NCI-H2171 treated with DMSO at 0.1 percent for 48 hours (cell line): Measurements from ENCODE around the gene NTM.

Source experiments
- DNase-seq: peaks from one replicate; lab custom pipeline; 2025; lab: John Stamatoyannopoulos, UW

NTM gene

DNA sequence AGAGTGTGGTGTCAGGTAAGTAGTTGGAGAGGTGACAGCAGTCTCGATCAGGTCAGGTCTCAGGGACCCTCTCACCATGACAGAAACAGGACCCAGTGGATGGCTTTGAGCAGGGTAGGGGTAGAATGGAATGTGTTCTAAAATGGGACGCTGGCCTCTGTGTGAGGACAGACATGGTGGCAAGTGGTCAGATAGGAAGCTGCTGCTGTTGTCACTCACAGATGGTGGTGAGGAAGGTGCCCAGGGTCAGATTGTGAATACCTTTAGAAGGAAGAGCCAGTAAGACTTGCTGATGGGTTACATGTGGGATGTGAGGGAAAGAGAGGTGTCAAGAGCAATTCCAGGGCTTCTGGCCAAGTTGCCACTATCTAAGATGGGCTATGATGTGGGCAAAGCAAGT lies 596.3 kb downstream of the NTM start:
- no peak for DNase-seq

DNA sequence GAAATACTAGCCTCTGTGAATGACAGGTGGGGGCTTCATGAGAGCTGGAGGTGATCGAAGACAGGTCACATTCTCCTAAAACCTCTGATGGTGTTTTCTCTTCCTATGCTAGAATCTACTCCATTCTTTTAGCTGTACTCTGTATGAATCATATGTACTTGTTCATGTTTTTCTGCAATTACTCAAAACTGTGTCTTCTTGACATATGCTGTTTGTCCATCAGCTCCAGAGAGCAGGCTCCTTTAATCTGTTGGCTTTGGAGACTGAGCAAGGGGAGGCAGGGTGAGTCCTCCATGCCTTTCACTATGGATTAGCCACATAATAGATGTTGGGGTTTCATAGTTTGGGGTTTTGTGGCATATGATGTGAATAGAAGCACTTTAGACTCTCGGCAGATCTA lies 598.8 kb downstream of the NTM start:
- DNase-seq = no peak

DNA sequence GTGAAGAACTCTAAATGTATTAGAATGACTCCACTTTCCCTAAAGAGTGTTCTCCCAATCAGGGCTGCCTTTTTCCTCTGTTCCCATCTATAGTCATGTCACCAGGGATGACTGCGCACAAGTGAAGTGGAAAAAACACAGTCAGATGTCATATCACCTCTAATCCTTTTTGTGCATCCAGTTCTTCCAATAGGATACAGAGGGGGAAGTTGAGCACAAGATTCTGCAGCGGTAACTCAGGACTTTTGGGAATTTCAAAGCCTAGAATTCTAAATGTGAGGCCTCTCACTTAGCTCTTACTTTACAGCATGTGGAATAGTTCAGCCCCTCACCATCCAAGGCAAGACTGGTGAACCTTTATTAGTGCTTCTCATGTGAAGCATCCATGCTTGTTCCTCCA lies 602.6 kb downstream of the NTM start:
- no peak for DNase-seq

DNA sequence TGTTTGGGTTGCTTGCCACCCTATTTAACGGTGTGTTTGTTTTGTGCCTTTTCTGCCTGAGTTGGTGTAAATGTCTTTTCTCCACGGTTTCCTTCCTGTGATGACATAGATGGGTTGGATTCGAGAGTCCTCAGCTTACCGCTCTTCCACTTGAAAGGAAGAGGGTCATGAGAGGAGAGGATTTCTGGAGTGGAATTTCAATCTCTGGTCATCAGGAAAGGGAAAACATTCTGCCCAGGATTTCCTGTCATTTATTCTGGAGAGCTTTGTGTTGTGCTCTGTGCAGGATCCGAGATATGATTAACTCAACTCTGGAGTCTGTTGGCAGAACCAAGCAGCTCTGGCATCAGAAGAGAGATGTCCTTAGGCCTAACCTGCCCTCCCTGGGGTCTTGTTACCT lies 605.2 kb downstream of the NTM start:
- no peak for DNase-seq

- DNase-seq = no peak
Measured at GRCh38 chr11:131976021-131976420, 605.6 kb downstream of the NTM start.

- DNase-seq = no peak
Measured at GRCh38 chr11:131977231-131977630, 606.8 kb downstream of the NTM start.

DNA sequence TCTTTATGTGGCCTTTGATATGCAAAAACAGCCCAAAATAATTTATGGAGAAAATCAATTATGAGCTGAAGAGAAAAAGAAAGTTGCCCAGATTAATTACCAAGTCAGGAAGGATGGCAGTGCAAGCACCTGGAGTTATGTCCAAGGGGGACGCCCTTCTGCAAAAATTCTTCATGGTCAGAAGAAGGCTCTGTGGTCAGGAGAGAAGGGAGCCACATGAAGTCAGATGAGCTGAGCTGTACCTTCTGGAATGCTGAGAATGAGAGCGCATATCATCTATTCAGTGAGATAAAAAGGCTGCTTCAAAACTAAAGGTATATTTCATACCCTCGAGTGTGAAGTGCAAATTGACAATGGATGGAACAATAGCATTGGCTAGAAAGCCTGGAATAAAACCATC lies 607.4 kb downstream of the NTM start:
- no peak for DNase-seq

GRCh38 chr11:131978351-131978750 lies 607.9 kb downstream of the NTM start:
- DNase-seq = no peak

DNA sequence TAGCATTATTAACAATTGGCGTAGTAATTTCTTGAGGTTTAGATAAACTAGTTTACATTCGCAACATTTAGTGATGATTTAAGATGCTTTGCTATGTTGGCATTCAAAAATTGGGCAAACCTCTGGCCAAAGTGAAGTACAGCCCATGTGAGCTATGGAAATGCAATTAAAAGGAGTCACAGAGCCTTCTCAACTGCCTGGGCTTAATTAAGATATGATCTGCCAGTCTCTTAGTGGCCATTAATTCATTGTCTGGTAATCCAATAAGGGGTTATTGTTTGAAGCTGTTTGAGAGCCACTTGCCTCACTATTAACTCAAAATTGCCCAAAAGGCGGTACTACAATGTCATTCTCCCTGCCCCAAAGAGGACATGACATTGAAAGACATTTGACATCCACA lies 608.9 kb downstream of the NTM start:
- DNase-seq = no peak

DNA sequence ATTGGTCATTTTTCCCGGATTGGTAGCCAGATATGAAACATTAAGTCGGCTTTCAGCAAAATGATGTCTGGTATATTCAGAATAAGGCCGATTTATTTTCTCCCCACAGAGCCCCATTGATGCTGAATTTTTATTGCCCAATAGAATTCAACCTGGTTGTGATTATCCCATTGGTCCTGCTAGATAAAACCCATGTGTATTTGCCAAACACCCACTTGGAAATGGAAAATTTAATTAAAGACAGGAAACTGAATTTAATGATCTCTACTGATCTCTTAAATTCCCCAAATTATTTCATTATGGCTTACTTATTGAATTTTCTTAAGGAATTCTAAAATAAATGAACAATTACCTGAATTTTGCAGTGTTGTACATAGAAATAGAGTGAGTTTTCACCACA lies 609.8 kb downstream of the NTM start:
- DNase-seq = no peak

GRCh38 chr11:131980888-131981668 lies 610.7 kb downstream of the NTM start:
- no peak for DNase-seq

GRCh38 chr11:131982154-131982553 lies 611.7 kb downstream of the NTM start:
- DNase-seq = no peak

- DNase-seq = no peak
Measured at GRCh38 chr11:131985846-131986301, 615.5 kb downstream of the NTM start.

- no peak for DNase-seq
Measured at GRCh38 chr11:131987703-131988102, 617.3 kb downstream of the NTM start.

DNA sequence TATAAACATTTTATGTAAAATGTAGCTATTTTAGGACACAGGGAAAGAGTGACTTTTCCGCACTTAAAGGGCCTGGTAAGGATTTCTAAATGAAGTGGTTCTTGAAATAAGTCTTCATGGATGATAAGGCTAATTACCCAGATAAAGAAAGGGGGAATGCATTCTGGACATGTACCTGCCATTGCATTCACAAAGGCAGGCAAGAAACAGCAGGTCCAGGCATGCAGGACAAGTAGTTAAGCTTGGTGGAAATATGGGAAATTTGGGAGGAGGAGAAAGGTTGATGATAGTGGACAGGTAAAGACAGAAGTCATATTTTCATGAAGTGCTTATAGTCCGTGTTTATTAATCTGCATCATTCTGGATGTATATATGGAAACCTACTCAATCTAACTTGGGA lies 621.2 kb downstream of the NTM start:
- no peak for DNase-seq

DNA sequence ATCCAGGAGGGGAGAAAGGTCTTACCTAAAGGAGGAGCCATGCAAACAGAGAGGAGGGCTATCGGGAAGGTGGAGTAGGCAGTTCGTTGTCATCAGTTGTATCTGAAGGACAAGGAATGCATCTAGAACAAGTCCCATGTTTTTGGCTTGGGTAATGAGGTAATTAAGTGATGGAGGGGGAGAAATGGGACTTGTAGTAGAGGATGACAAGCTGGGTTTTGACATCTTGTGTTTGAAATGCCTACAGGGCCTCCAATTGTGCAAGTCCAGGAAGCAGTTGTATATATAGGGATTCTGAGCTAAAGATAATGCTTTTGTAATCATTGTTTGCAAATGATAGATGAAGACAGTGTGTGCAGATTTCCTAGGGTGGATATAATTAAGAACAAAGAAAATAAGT lies 622.8 kb downstream of the NTM start:
- no peak for DNase-seq

DNA sequence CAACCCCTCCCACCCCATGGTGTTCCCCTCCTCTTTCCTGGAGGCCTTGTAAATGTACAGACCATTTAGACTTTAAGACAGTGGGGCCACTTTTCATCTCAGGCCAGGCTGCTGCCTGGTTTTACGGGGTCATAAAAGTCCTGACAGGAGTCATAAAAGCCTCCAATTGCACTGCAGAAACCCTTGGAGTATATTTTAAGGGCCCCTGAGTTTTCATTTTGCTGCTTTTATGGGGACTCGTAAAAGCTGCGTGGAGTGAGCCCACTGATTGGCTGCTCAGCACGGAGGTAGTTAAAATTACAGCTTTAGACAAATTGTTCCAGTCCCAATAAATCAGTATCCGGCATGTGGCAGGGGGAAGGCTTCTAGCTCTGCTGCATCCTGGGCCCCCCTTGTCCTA lies 627.6 kb downstream of the NTM start:
- DNase-seq = no peak

- DNase-seq = no peak
Measured at GRCh38 chr11:131999084-131999483, 628.7 kb downstream of the NTM start.

- DNase-seq = no peak
Measured at GRCh38 chr11:131999955-132000354, 629.5 kb downstream of the NTM start.

GRCh38 chr11:132005887-132006286 lies 635.5 kb downstream of the NTM start:
- DNase-seq = no peak

DNA sequence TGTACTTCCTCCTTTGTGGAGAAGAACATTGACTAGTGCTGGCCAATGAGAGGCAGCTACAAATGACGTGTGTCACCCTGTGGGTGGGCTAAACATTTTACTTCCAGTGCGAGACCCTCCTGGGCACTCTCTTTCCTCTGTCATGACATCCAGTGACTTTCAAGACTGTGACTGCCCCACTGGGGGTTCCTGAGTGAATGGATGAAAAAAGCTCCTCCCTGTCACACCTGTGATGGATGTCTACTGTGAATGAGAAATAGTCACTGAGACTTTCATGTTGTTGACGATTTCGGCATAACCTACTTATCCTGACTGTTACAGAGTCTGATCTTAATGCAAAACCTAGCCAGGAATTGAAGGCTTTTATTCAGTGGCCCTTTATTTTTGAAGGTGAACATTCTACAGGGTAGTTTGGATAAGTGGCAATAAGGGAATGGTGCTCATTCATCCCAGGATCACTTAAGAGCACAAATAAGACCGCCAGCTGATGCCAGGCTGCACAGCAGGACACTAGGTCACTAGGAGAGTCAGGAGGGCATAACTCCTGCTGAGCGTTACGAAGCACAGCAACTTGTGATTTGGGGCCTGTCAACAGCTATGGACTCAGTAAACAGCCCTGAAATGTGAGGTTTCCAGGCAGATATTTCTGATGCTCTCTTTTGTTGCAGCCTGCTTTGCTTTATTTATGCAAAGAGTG lies 636.6 kb downstream of the NTM start:
- no peak for DNase-seq

- DNase-seq = no peak
Measured at GRCh38 chr11:132008226-132008625, 637.8 kb downstream of the NTM start.

- no peak for DNase-seq
Measured at GRCh38 chr11:132008872-132009271, 638.5 kb downstream of the NTM start.

DNA sequence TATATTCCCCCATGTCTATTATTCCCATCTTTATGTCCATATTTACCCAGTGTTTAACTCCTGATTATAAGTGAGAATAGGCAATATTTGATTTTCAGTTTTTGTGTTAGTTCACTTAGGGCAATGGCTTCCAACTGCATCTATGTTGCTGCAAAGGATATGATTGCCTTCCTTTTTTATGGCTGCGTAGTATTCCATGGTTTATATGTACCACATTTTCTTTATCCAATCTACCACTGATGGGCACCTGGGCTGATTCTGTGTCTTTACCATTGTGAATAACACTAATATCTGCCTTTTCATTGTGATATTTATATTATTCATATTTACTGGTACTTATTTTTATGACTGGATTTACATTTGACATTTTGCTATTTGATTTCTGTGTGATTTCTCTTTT lies 649.6 kb downstream of the NTM start:
- no peak for DNase-seq
